HG02642 (cell line): Measurements from ENCODE around the gene FCER2.

Experiments
- ATAC-seq: cut with Tn5 transposase; IDR thresholded peaks from one replicate; pipeline ENCODE4 v1.9.1; 2021; ENCODE audit warnings: mild to moderate bottlenecking; ENCODE audit not compliant: unreplicated experiment, poor library complexity

Gene FCER2

GRCh38 chr19:7734220-7735203 lies 32.6 kb upstream of the FCER2 start:
- ATAC-seq, result no peak

GRCh38 chr19:7733376-7733775 lies 31.4 kb upstream of the FCER2 start:
- ATAC-seq, result no peak

GRCh38 chr19:7732045-7732444 lies 30.1 kb upstream of the FCER2 start, which contains the start of gene CLEC4G:
Gene CLEC4G (minus strand): TSS chr19:7732110. CDS start chr19:7732102, 8 bp downstream.
- ATAC-seq, result no peak

GRCh38 chr19:7731615-7732014 lies 29.7 kb upstream of the FCER2 start:
- no peak for ATAC-seq

GRCh38 chr19:7731218-7731595 lies 29.3 kb upstream of the FCER2 start:
- ATAC-seq, result no peak

GRCh38 chr19:7730286-7731217 lies 28.6 kb upstream of the FCER2 start:
- ATAC-seq, result no peak

- no peak for ATAC-seq
Observed at GRCh38 chr19:7729831-7730285, 27.9 kb upstream of the FCER2 start.

- ATAC-seq, result no peak
Observed at GRCh38 chr19:7729211-7729610, 27.3 kb upstream of the FCER2 start.

GRCh38 chr19:7725791-7726190 lies 23.9 kb upstream of the FCER2 start:
- ATAC-seq, result no peak

GRCh38 chr19:7722231-7722651 lies 20.3 kb upstream of the FCER2 start:
- peak; percentile 66 for ATAC-seq

GRCh38 chr19:7720351-7720750 lies 18.4 kb upstream of the FCER2 start:
- no peak for ATAC-seq

GRCh38 chr19:7718668-7719067 lies 16.7 kb upstream of the FCER2 start:
- ATAC-seq, result no peak

GRCh38 chr19:7716762-7717161 lies 14.8 kb upstream of the FCER2 start:
- no peak for ATAC-seq

GRCh38 chr19:7715671-7716070 lies 13.7 kb upstream of the FCER2 start:
- ATAC-seq, result no peak

GRCh38 chr19:7710616-7711015 lies 8.7 kb upstream of the FCER2 start:
- ATAC-seq, result no peak

- no peak for ATAC-seq
Observed at GRCh38 chr19:7709932-7710460, 8.1 kb upstream of the FCER2 start.

GRCh38 chr19:7706955-7707456 lies 5.1 kb upstream of the FCER2 start:
- no peak for ATAC-seq

GRCh38 chr19:7706188-7706954 lies 4.4 kb upstream of the FCER2 start:
- no peak for ATAC-seq

- peak; percentile 48 for ATAC-seq
Observed at GRCh38 chr19:7705387-7706187, 3.7 kb upstream of the FCER2 start.
